C4-2B (cell line): ENCODE results near the gene PCLO.

Source experiments
- CTCF ChIP-seq: fragments of 450-650 bp; conservative IDR thresholded peaks from 2 replicates; pipeline ENCODE4 v1.5.1; 2017; ENCODE audit warnings: mild to moderate bottlenecking
- ZFX ChIP-seq: fragments of 450-650 bp; IDR thresholded peaks from 2 replicates; pipeline ENCODE4 v1.6.1; 2017

GRCh38 chr7:83117466-83117865 lies 45.2 kb downstream of the PCLO start:
- TF ChIP-seq CTCF: no peak
- no peak for TF ChIP-seq ZFX
